Stimulated activated CD4-positive, alpha-beta T cell treated with anti-CD3 and anti-CD28 coated beads, Interleukin-15, amount 100 ng/mL, for 48 hours (primary cell): ENCODE data around the gene FTMT.
"Not testable (repeated sequence)": the region's sequence is repeated elsewhere in the genome, so short reads cannot be mapped to it uniquely, and the experiment has no call there.

ENCODE experiments used
- DNase-seq, 2 donors: peaks; one replicate each; pipeline ENCODE4 v3.0.0-alpha.2; 2020; ENCODE audit warnings: low read depth in 2 of 2

FTMT gene

DNA sequence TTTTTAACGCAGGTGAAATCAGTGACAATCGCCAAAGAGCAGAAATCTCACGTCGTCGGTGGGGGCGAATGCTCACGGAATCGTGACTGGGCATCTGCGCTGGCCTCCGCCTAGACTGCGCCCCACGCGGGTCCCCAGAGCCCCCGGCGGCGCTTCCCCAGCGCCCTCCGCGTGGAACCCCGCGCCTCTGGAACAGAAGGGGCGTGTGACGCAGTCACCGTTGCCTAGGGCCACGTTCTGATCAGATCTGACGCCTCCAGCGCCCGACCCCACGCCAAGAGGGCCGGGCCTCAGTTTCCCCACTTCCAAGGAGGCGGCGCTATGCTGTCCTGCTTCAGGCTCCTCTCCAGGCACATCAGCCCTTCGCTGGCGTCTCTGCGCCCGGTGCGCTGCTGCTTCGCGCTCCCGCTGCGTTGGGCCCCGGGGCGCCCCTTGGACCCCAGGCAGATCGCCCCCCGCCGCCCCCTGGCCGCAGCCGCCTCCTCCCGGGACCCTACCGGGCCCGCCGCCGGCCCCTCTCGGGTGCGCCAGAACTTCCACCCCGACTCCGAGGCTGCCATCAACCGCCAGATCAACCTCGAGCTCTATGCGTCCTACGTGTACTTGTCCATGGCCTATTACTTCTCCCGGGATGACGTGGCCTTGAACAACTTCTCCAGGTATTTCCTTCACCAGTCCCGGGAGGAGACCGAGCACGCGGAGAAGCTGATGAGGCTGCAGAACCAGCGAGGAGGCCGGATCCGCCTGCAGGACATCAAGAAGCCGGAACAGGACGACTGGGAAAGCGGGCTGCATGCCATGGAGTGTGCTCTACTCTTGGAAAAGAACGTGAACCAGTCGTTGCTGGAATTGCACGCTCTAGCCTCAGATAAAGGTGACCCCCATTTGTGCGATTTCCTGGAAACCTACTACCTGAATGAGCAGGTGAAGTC is at the start of gene FTMT:
FTMT (plus strand) TSS at position 240 of the 932 bp plus-strand sequence; CDS start at position 322, 82 bp downstream.
- no peak for DNase-seq

DNA sequence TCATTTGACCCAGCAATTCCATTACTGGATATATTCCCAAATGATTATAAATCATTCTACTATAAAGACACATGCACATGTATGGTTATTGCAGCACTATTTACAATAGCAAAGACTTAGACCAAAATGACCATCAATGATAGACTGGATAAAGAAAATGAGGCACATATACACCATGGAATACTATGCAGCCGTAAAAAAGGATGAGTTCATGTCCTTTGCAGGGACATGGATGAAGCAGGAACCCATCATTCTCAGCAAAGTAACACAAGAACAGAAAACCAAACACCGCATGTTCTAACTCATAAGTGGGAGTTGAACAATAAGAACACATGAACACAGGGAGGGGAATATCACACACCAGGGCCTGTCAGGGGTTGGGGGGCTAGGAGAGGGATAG is 46.4 kb upstream of the FTMT start:
- not testable (repeated sequence) for DNase-seq

DNA sequence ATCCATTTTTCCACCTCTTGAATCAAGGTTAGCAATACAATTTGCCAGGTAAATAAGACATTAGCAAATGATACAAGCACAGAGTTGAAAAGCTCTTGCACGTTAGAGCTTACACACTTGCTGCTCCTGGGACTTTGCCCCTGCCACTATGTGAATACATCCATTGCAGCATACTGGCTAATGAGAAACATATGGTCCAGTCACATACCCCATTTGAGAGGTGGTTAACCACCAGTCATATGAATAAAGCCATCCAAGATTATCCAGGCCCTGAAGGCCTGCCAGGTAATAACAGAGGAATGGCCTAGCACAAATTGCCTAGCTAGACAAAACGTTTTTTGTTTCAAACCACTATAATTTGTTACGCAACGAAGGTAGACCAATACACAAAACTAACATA is 45.8 kb upstream of the FTMT start:
- DNase-seq, result no peak

DNA sequence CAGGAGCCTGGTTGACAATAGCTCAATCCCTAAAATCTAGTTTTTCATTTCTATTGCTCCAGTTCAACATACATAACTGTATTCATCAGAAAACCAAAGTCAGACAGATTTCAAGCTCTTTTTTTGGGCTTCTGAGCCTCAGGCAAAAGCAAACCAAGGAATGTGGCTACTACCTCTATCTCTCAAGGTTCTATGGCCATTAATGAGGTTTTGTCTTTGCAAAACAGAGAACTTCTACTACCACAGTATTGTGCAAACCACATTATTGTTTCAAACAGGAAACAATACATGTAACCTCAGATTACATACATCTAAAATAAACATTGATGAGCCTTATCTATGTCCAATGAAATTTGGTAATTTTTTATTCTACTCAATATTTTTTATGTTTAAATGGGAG is 35.5 kb upstream of the FTMT start:
- no peak for DNase-seq

DNA sequence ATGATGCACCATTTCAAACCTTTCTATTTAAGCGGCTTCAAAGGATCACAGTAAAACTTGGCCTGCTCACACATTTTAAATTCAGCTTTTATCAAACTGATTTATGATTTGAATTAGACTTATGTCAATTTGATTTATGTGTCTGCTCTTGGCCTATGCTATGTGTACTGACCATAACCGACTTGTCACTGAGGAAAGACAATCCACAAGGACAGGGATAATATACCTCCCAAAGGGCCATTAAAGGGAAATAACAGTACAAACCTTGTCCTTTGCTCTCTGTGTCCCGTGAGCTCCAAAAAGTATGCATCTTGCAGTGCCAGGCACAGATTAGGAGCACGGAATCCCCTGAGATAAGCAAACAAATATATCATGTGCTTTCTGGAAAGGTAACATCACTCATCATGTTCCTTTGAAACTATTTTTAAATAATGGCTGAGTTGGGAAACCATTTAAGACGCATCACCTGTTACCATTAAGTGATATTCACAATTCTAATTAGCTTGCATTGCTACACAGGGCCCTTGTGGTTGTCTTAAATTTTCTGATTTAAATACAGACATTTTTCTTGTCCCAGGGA is 31.9 kb upstream of the FTMT start:
- DNase-seq, result no peak

DNA sequence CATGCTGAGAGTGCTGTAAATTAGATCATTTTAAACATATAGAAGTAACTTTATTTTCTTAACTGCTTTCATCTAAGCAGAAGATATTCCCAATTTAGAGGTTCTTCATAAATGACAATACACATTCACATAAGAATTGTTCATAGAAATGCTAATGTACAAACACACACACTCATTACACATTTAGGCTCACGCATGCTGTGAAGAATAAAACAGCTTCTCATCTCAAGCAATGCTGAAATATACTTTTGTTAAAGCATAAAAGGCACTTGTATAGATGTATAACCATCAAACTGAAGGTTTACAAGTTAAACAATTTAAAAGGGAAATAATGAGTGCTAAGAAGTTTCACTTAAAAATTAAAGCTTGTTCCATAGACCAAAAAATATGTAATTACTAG is 18.1 kb upstream of the FTMT start:
- no peak for DNase-seq

DNA sequence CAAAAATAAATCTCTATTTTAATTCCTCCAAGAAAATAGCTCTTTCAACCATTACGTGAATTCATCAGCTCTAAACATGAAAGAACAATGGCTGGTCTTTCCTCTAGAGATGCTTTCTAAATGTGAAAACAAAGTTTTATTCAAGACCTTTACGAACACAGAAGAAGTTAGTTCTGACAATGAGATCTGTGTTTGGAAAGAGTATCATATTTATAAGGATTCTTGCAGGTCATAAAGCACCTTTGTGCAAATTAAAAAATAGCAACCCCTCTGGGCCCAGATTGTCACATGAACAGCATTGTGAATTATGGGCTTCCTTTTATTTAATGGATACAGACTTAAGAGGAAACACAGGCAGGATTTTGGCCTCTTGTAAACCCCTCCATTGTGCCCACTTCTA is 17.7 kb upstream of the FTMT start:
- no peak for DNase-seq

DNA sequence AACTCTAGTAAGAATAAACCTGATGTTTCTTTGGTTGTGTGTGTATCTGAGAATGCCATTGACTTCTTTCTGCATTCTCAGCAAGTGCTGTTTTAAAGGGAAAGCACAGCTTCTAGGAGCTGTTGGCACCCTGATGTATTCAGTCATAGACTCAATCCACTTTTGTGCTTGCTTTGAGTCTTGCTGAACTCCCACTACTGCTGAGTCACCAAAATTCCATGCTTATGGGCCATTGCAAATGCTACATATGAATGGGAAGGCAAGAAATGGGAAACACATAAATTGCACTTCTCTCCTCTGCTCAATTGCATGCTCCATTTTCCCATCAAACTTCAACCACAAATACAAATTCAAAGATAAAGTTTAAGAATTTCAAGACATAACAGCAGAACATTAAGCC is 9.8 kb upstream of the FTMT start:
- DNase-seq, result no peak

DNA sequence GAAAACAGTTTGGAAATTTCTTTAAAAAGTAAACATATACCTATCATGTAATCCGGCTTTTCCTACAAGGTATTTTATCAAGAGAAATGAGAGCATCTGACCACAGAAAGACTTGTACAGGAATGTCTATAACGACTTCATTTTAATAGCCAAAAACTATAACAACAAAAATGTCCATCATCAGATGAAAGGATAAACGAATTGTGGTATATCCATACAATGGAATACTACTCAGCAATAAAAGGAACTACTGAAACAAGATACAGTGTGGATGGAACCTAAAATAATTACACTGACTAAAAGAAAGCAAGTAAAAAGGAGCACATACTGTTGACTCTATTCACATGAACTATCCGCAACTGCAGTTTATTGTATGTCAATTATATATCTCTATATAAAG is 1.4 kb upstream of the FTMT start:
- no peak for DNase-seq

DNA sequence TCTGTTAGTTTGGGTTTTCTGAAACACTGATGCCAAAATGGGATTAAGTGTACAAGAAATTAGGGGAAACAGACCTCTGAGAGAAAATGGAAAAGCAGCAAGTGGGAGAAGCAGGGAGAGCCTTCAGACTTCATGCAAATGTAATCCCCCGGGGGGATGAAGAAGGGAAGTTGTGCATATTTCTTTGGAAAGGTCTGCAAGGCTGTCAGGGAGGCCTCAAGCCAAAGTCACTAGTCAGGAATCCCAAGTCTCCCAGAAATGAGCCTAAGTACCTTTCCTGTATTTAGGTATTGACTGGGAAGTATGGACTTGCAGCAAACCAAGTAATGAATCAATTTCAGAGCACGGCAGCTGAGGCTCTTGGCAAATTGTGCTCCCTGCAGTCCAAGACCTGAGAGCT is 2.2 kb downstream of the FTMT start:
- no peak for DNase-seq

DNA sequence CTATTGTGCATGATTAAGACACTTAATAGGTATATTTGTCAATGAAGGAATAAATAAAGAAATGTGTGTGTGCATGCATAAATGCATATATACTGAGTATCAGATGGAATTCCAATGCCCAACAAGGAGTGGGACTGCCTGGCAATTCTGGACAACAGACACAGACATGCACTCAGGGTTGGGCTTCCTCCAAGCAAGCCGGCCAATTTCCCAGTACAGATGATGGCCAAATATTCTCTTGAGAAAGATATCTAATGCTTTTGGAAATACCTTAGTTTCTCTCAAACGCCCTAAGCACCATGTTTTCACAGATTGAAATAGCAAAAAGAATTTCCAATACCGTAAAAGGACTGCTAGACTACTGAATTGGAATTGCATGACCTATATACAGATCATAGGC is 11.1 kb downstream of the FTMT start:
- no peak for DNase-seq

DNA sequence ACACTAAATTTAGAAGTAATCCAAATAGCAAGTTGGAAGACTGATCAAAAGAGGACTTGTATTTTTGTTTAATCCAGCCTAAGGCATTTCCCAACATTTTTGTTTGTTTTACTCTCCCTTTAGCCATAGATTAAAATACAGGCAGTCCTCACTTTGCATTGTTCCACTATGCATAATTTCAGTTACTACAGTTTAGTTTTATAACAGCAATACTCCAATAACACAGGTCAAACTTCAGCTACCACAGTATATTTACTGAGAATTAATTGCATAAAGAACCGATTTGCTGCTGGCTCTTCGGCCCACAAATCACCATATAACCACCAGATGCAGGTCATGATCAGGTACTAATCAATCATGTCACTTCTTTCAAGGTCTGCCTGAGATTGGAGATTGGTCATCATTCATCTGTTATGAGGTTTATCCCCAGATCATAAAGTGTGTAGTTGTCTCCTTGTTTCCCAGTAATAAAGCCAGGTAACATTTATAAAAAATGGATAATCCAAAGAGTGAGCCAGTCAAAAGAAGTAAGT is 12.1 kb downstream of the FTMT start:
- no peak for DNase-seq

DNA sequence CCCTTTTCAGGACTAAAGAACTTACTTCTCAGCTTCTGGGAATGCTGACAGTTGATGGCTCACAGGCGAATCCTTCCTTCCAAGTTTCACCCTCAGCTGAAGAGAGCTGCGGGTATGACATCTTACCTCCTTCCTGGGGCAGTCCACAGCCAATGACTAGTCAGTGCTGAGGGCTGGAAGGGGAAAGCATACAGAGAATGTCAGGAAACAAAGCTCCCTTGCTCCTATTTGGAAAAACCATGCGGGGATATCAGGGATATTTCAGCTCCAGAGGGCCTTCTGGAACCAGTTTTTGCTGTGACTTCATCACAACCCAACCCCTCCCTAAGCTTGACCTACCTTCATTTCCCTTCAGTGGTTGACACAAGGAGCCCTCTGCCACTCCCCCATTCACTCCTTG is 15.7 kb downstream of the FTMT start:
- DNase-seq, result no peak

DNA sequence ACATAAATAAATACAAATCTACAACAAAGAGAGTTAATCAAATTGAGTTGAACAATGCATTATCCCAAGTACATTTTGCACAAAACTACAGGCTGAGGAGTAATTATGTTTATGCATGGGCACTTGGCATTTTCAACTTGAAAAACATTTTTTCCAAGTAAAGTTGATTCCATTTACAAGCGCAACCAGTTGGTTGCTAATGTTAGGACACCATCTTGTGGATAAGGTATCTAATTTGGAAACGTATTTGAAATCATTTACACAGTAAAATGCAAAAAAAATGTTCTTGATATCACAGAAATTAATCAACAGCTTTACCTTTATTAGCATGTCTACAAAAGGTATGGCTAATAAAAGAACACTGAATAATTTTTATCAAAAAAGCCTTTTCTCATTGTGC is 18.8 kb downstream of the FTMT start:
- no peak for DNase-seq

DNA sequence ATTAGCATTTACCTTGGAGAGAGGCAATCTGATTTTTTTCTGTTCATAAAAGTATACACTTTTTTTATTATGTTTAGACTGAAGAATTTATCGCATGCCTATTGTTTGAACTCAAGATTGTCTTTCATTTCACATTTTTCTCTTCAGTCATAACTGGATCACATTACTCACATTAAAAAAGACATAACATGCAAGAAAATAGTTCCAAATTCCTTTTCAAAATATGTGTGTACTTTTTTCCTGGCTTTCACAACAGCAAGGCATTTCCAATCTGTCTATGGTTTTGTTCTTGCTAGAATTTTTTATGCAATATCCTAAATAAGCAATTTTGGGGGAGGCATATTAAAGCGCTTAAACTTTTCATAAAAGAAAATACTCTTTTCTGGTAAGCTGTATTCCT is 21.2 kb downstream of the FTMT start:
- no peak for DNase-seq

DNA sequence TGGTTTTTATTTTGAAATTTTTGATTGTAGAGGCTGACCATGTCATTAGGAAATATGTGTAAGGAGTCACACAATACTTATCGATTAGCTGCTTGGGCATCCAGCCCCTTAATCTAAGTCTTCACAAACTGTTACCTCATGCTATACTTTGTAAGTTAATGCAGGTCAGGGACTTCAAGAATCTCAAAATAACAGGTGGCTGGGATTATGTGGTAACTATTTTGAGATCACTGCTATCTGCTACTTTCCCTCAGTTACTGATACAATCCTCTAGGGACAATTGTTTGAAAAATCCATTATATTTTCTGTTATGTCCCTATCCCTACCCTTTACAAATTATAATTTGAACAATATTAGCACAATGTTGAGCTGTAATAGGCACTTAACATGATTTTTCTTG is 21.7 kb downstream of the FTMT start:
- DNase-seq, result no peak

DNA sequence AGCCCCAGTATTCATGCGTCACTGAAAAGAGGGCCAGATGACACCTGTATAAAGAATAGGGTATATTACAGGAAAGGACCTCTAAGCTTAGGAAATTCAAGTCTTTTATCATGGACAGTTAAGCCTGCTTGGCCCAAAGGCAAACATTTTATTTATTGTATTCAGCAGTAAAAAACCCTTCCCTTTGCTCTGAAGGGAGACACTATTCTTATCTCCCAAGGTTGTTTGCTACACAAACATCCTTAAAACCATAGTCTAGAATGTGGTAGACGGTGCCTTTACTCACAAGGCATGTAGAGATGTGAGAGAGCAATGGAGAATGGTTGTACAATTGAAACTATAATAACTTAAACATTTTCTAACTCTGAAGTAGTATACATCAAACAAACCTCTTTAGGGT is 33.9 kb downstream of the FTMT start:
- no peak for DNase-seq

DNA sequence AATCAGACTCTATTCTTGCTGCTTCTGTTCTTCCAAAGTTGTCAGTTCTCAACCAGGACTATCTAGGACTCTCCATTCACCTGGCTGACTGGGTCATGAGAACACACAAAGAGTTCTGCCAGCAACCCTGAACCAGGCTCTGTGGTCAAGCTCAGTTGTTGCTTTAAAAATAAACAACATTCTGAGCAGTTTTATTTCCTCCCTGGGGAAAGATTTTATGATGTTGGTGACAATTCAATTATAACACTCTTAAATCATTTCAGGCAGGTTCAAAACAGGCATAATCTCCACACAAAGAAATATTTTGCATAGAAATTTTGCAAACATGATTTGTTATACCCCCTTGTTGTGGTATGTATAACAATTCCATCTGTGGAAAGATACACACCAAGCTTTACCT is 36.0 kb downstream of the FTMT start:
- DNase-seq, result no peak

DNA sequence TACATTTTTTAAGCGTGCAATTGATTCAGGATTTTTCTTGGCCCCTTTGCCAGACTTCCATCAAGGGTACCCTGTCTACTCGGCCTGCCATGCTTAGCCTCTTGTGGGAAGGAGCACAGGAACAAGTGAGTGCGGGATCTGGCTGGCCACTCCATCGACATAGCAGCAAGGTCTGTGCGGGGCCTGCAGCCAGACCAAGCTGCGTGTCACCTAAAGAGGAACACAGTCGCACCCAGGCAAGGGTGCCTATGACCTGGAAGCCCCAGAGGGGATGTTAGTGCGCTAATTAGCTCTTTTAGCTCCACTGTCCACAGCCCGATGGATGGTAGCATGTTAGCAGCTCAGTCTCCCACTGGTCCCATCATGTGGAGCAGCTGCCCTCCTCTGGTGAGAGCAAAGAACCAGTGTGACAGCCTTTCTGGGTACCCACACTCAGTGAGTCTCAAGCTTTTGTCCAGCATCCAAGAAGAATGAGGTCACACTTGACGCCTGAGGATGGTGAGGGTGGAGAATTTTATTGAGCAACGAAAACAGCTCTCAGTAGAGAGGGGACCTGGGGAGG is 38.7 kb downstream of the FTMT start:
- DNase-seq, result no peak

DNA sequence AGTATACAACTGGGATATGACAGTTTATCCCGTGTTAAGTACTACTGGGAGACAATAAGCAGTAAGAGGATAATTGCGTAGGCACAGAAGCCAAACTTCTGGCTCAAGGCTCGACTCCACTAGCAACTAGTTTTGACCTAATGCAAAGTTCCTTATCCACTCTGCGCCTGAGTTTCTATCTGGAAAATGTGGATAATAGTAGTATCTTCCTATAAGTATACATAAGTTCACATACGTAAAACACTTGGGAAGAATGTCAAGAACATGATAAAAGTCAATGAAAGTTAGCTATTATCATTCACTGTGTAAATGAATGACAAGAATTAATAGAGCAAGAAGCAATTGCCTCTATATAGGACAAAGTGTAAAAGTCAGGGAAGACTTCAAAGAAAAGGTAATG is 45.7 kb downstream of the FTMT start:
- DNase-seq, result no peak

DNA sequence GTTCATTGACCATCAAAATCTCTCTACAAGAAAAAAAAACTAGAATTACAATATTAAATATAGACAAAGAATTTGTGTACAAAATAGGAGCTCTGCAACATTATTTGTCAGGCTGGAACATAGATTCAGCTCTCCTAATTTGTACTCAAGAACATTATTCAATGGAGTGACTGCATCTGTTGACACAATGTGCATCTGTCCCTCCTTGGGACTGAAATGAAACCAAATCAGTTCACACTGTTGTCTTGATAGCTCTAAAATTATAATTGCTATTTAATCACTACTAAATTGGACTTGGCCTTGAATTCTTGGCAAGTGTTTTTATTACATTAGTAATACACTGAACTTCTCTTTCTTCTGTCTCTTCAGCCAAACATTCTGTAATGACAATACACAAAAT is 47.7 kb downstream of the FTMT start:
- no peak for DNase-seq
